Fibroblast of lung (primary cell): ENCODE measurements around the gene LTBP4.

Experiments
- EZH2 ChIP-seq: IDR thresholded peaks from 2 replicates; pipeline ENCODE4 v1.5.1; 2012; ENCODE audit warnings: low read length, control low read depth, mild to moderate bottlenecking; ENCODE audit errors: missing control alignments
- TF ChIP-seq, protein P1 (sequence below), 2 donors: IDR thresholded peaks in 1 of 2; conservative IDR thresholded peaks in 1 of 2; 1 replicate in 1 of 2; 2 replicates in 1 of 2; pipeline ENCODE4 v1.5.1; 2011 to 2012; ENCODE audit warnings: low read length in 2 of 2, control low read depth in 1 of 2, inconsistent platforms in 1 of 2, low read depth in 1 of 2, mild to moderate bottlenecking in 1 of 2

DNA sequence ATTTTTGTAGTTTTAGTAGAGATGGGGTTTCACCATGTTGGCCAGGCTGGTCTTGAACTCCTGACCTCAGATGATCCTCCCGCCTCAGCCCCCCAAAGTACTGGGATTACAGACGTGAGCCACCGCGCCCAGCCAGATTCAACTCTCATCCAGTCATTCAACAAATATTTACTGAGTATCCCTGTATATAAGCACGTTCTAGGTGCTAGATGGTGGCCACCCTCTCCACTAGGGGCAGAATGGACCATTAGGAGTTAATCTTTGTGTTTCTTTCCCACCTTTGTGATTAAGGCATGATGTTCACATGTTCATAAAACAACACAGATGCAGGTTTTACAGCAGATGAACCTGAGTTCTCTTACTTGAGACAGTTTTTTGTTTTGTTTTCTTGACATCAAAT is 17.2 kb upstream of the LTBP4 start:
- TF ChIP-seq, protein P1, sequence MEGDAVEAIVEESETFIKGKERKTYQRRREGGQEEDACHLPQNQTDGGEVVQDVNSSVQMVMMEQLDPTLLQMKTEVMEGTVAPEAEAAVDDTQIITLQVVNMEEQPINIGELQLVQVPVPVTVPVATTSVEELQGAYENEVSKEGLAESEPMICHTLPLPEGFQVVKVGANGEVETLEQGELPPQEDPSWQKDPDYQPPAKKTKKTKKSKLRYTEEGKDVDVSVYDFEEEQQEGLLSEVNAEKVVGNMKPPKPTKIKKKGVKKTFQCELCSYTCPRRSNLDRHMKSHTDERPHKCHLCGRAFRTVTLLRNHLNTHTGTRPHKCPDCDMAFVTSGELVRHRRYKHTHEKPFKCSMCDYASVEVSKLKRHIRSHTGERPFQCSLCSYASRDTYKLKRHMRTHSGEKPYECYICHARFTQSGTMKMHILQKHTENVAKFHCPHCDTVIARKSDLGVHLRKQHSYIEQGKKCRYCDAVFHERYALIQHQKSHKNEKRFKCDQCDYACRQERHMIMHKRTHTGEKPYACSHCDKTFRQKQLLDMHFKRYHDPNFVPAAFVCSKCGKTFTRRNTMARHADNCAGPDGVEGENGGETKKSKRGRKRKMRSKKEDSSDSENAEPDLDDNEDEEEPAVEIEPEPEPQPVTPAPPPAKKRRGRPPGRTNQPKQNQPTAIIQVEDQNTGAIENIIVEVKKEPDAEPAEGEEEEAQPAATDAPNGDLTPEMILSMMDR (conservative IDR thresholded peaks at IDR 0.05 in 1 of 2, IDR thresholded peaks at IDR 0.05 in 1 of 2; ENCODE audit: low read depth in 1 of 2, low read length in 2 of 2) = peak in 1 of 2 donors; percentile 40
- no peak for TF ChIP-seq EZH2
